CD4-positive, alpha-beta T cell treated with Interleukin-6 for 4 hours (primary cell): ENCODE measurements around the gene ANKRD65.
"Not testable (repeated sequence)": the region's sequence is repeated elsewhere in the genome, so short reads cannot be mapped to it uniquely, and the experiment has no call there.

Experiments used
- DNase-seq: peaks from one replicate; pipeline ENCODE4 v3.0.0-alpha.2; 2020; ENCODE audit warnings: mixed read lengths

ANKRD65 gene

GRCh38 chr1:1421147-1421906 lies at the start of gene ANKRD65:
TSS of gene ANKRD65 (minus strand) at chr1:1421276. CDS start at chr1:1421005, 271 bp downstream.
- no peak for DNase-seq

GRCh38 chr1:1468196-1468985 lies 47.3 kb upstream of the ANKRD65 start:
- DNase-seq = not testable (repeated sequence)

GRCh38 chr1:1463312-1463711 lies 42.2 kb upstream of the ANKRD65 start:
- DNase-seq = no peak

GRCh38 chr1:1462318-1462966 lies 41.4 kb upstream of the ANKRD65 start:
- peak; percentile 20 for DNase-seq

- no peak for DNase-seq
These were observed 40.7 kb upstream of the ANKRD65 start for GRCh38 chr1:1461721-1462317.

GRCh38 chr1:1460540-1461130 lies 39.6 kb upstream of the ANKRD65 start:
- DNase-seq = no peak

- DNase-seq = not testable (repeated sequence)
These were observed 38.6 kb upstream of the ANKRD65 start for GRCh38 chr1:1459711-1460110.

- not testable (repeated sequence) for DNase-seq
These were observed 38.1 kb upstream of the ANKRD65 start for GRCh38 chr1:1459156-1459555.

GRCh38 chr1:1456683-1457255 lies 35.7 kb upstream of the ANKRD65 start:
- DNase-seq = not testable (repeated sequence)

GRCh38 chr1:1455934-1456333 lies 34.9 kb upstream of the ANKRD65 start:
- DNase-seq = not testable (repeated sequence)

GRCh38 chr1:1455366-1455884 lies 34.3 kb upstream of the ANKRD65 start:
- DNase-seq = no peak

- DNase-seq = not testable (repeated sequence)
These were observed 33.4 kb upstream of the ANKRD65 start for GRCh38 chr1:1454286-1455056.

- DNase-seq = no peak
These were observed 31.8 kb upstream of the ANKRD65 start for GRCh38 chr1:1452882-1453281.

GRCh38 chr1:1452365-1452739 lies 31.3 kb upstream of the ANKRD65 start:
- not testable (repeated sequence) for DNase-seq

GRCh38 chr1:1451696-1452364 lies 30.8 kb upstream of the ANKRD65 start:
- DNase-seq = no peak

- not testable (repeated sequence) for DNase-seq
These were observed 29.5 kb upstream of the ANKRD65 start for GRCh38 chr1:1450616-1451015.

- DNase-seq = no peak
These were observed 28.1 kb upstream of the ANKRD65 start, which contains the start of gene ATAD3C for GRCh38 chr1:1449099-1449739. TSS of gene ATAD3C (plus strand) at chr1:1449689. CDS start at chr1:1450684, 995 bp downstream.

GRCh38 chr1:1446631-1447030 lies 25.6 kb upstream of the ANKRD65 start:
- DNase-seq = not testable (repeated sequence)

GRCh38 chr1:1442069-1442770 lies 21.1 kb upstream of the ANKRD65 start:
- DNase-seq = no peak
